Measurements from ENCODE around the gene UPF1. TPM values are rescaled to one million over a fixed set of nuclear protein-coding genes. Genes with fewer than 3 reads are reported as not detected.
A peak's percentile ranks its signal among the peaks of the same experiment; 100 is the strongest.

UPF1 gene
- total RNA-seq, 1 donor from 2014 or later = 69.8 TPM

DNA sequence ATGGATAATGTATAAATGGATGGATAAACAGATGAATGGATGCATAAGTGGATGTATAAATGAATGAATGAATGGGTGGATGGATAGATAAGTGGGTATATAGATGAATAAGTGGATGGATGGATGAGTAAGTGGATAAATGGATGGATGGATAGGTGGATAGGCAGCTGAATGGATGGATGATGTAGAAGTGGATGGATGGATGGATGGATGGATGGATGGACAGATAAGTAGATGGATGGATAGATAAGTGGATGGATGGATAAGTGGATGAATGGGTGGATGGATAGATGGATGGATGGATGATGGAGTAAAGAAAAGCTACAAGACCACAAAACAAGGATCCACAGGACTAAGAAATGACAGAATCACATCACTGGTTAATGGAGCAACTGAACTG, 31.7 kb upstream of the UPF1 start:
- Mint-ChIP-seq H3K9me3 (no peaks in the 10 kb centered on the region), H3K4me1 (peaks cover 8% of the 10 kb centered on the region), H3K27me3 (ENCODE audit: insufficient read depth, low read depth) (peaks cover 30% of the 10 kb centered on the region), H3K36me3 (no peaks in the 10 kb centered on the region), H3K27ac (no peak overlapping the region), H3K4me3 (no peak overlapping the region)
- peaks cover 5% of the 10 kb centered on the region for H3F3A ChIP-seq (ENCODE audit: low read depth)
- no peak overlapping the region for H3K4me2 ChIP-seq
- TF ChIP-seq EZH2phosphoT487 (IDR thresholded peaks at IDR 0.05) = no peak
- TF ChIP-seq, protein P1, sequence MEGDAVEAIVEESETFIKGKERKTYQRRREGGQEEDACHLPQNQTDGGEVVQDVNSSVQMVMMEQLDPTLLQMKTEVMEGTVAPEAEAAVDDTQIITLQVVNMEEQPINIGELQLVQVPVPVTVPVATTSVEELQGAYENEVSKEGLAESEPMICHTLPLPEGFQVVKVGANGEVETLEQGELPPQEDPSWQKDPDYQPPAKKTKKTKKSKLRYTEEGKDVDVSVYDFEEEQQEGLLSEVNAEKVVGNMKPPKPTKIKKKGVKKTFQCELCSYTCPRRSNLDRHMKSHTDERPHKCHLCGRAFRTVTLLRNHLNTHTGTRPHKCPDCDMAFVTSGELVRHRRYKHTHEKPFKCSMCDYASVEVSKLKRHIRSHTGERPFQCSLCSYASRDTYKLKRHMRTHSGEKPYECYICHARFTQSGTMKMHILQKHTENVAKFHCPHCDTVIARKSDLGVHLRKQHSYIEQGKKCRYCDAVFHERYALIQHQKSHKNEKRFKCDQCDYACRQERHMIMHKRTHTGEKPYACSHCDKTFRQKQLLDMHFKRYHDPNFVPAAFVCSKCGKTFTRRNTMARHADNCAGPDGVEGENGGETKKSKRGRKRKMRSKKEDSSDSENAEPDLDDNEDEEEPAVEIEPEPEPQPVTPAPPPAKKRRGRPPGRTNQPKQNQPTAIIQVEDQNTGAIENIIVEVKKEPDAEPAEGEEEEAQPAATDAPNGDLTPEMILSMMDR (IDR thresholded peaks at IDR 0.05) = no peak
- H3K4me3 ChIP-seq = no peak overlapping the region
- no peaks in the 10 kb centered on the region for H3K79me2 ChIP-seq (ENCODE audit: low read depth)
- H3K9me3 ChIP-seq (ENCODE audit: low read depth) = no peaks in the 10 kb centered on the region
- H2AFZ ChIP-seq (replicated peaks) = no peak overlapping the region
- H3K9ac ChIP-seq = no peak overlapping the region
- H3K4me1 ChIP-seq = peaks cover 3% of the 10 kb centered on the region
- no peaks in the 10 kb centered on the region for H4K20me1 ChIP-seq (ENCODE audit: low read depth)
- peaks cover 98% of the 10 kb centered on the region for H3K27me3 ChIP-seq
- H3K27ac ChIP-seq = no peak overlapping the region
- H3K36me3 ChIP-seq = no peaks in the 10 kb centered on the region
- DNase-seq (ENCODE audit: low spot score) = no peak

DNA sequence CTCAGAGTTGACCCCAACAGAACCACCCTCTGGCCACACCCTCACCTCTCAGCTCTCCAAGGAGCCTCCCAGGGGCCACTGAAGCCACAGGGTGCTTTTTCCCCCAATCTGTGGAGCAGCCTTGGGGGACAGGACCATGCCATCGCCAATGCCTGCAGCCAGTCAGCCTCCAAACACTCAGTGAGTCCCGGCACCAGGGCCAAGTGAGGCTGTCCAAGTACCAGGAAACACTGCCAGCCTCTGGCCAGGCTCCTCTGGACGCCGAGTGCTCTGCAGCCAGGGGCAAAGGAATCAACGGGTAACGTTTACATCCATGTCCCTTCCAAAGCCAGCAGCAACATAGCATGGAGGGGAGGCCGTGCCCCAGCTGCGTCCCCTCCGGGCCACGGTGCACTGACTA, 31.1 kb upstream of the UPF1 start:
- Histone ChIP-seq H3K4me3 (no peak overlapping the region), H2AFZ (replicated peaks) (no peak overlapping the region), H3K9ac (no peak overlapping the region), H3K9me3 (ENCODE audit: low read depth) (no peaks in the 10 kb centered on the region), H3K4me1 (peaks cover under 1% of the 10 kb centered on the region), H3K27me3 (peaks cover 97% of the 10 kb centered on the region), H4K20me1 (ENCODE audit: low read depth) (no peaks in the 10 kb centered on the region), H3K36me3 (no peaks in the 10 kb centered on the region), H3K79me2 (ENCODE audit: low read depth) (no peaks in the 10 kb centered on the region), H3K4me2 (no peak overlapping the region), H3F3A (ENCODE audit: low read depth) (peaks cover 5% of the 10 kb centered on the region), H3K27ac (no peak overlapping the region)
- H3K36me3 Mint-ChIP-seq = no peaks in the 10 kb centered on the region
- H3K27ac Mint-ChIP-seq = no peak overlapping the region
- peaks cover 28% of the 10 kb centered on the region for H3K27me3 Mint-ChIP-seq (ENCODE audit: insufficient read depth, low read depth)
- no peak for TF ChIP-seq EZH2 (IDR thresholded peaks at IDR 0.05)
- no peak for TF ChIP-seq EZH2phosphoT487 (IDR thresholded peaks at IDR 0.05)
- TF ChIP-seq, protein P1 (IDR thresholded peaks at IDR 0.05) = no peak
- no peak overlapping the region for H3K4me3 Mint-ChIP-seq
- no peaks in the 10 kb centered on the region for H3K9me3 Mint-ChIP-seq
- peaks cover 8% of the 10 kb centered on the region for H3K4me1 Mint-ChIP-seq
- DNase-seq (ENCODE audit: low spot score) = no peak

DNA sequence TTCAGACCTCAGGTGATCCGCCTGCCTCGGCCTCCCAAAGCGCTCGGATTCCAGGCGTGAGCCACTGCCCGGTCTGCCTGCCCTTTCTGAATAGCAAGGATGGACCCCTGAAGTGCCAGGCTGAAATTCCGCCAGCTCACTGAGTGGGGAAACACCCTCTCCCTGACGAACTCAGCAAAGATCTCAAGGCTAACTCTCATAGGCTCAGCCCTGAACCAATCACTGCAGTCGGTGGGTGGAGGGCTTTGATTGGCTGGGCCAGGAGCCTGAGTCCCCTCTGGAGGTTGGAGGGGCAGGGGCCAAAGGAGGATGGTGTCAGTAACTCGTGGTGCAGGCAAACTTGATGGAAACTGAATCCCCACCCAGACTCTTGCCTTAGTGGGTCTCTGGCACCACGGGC, 29.4 kb upstream of the UPF1 start:
- H3K4me1 Mint-ChIP-seq = peaks cover 4% of the 10 kb centered on the region
- H3K27me3 ChIP-seq = peaks cover 81% of the 10 kb centered on the region
- H3K9me3 Mint-ChIP-seq = no peaks in the 10 kb centered on the region
- H3K4me2 ChIP-seq = no peak overlapping the region
- no peaks in the 10 kb centered on the region for H3K36me3 Mint-ChIP-seq
- peak overlapping the region; percentile 25 for H3K27ac Mint-ChIP-seq
- H3K9me3 ChIP-seq (ENCODE audit: low read depth) = no peaks in the 10 kb centered on the region
- no peak overlapping the region for H2AFZ ChIP-seq (replicated peaks)
- H3K36me3 ChIP-seq = no peaks in the 10 kb centered on the region
- no peak overlapping the region for H3K4me3 Mint-ChIP-seq
- no peaks in the 10 kb centered on the region for H4K20me1 ChIP-seq (ENCODE audit: low read depth)
- peaks cover 5% of the 10 kb centered on the region for H3F3A ChIP-seq (ENCODE audit: low read depth)
- H3K9ac ChIP-seq = no peak overlapping the region
- H3K79me2 ChIP-seq (ENCODE audit: low read depth) = no peaks in the 10 kb centered on the region
- TF ChIP-seq, protein P1 (IDR thresholded peaks at IDR 0.05) = no peak
- TF ChIP-seq EZH2phosphoT487 (IDR thresholded peaks at IDR 0.05) = no peak
- no peak for TF ChIP-seq EZH2 (IDR thresholded peaks at IDR 0.05)
- peak; percentile 54 for DNase-seq (ENCODE audit: low spot score)
- no peak overlapping the region for H3K27ac ChIP-seq
- peaks cover 25% of the 10 kb centered on the region for H3K27me3 Mint-ChIP-seq (ENCODE audit: insufficient read depth, low read depth)
- H3K4me1 ChIP-seq = no peaks in the 10 kb centered on the region
- H3K4me3 ChIP-seq = no peak overlapping the region
